HG03575 (cell line): ENCODE results near the gene MRPL34.

Experiments
- ATAC-seq: cut with Tn5 transposase; IDR thresholded peaks from one replicate; pipeline ENCODE4 v1.9.1; 2021; ENCODE audit not compliant: unreplicated experiment, insufficient number of reproducible peaks, low FRiP score; ENCODE audit errors: extremely low read depth

The MRPL34 gene

GRCh38 chr19:17305216-17305516 lies 506 bp upstream of the MRPL34 start:
- no peak for ATAC-seq

- ATAC-seq, result no peak
Measured at GRCh38 chr19:17306285-17306714, 628 bp downstream of the MRPL34 start.

- no peak for ATAC-seq
Measured at GRCh38 chr19:17307876-17308377, 2.3 kb downstream of the MRPL34 start.

GRCh38 chr19:17309198-17309964 lies 3.7 kb downstream of the MRPL34 start, which contains the start of gene DDA1:
TSS of gene DDA1 (plus strand) at chr19:17309563. CDS start at chr19:17309655, 92 bp downstream.
- ATAC-seq, result no peak

GRCh38 chr19:17309965-17310461 lies 4.3 kb downstream of the MRPL34 start:
- no peak for ATAC-seq

- no peak for ATAC-seq
Measured at GRCh38 chr19:17311455-17312188, 6.0 kb downstream of the MRPL34 start.

- ATAC-seq, result no peak
Measured at GRCh38 chr19:17312189-17313113, 6.8 kb downstream of the MRPL34 start.

GRCh38 chr19:17314007-17314593 lies 8.4 kb downstream of the MRPL34 start:
- no peak for ATAC-seq

- ATAC-seq, result no peak
Measured at GRCh38 chr19:17318966-17319365, 13.3 kb downstream of the MRPL34 start.

GRCh38 chr19:17319473-17320238 lies 14.0 kb downstream of the MRPL34 start:
- no peak for ATAC-seq

GRCh38 chr19:17320435-17320834 lies 14.8 kb downstream of the MRPL34 start:
- ATAC-seq, result no peak

GRCh38 chr19:17321655-17322489 lies 16.2 kb downstream of the MRPL34 start:
- no peak for ATAC-seq

GRCh38 chr19:17322854-17323253 lies 17.2 kb downstream of the MRPL34 start:
- ATAC-seq, result no peak

GRCh38 chr19:17323300-17323963 lies 17.8 kb downstream of the MRPL34 start:
- ATAC-seq, result no peak

- no peak for ATAC-seq
Measured at GRCh38 chr19:17323964-17324332, 18.3 kb downstream of the MRPL34 start.

- no peak for ATAC-seq
Measured at GRCh38 chr19:17324357-17325114, 18.9 kb downstream of the MRPL34 start.
